Tongue (tissue), 2 donors: Measurements from ENCODE around the gene PCGF3. TPM values are rescaled to one million over a fixed set of nuclear protein-coding genes. Genes with fewer than 3 reads are reported as not detected.
"Not testable (repeated sequence)": the region's sequence is repeated elsewhere in the genome, so short reads cannot be mapped to it uniquely, and the experiment has no call there.

Experiments used
- DNase-seq: peaks from one replicate; pipeline ENCODE4 v3.0.0-alpha.2; 2015
- total RNA-seq: library from RNA; depleted of rRNA; stranded (reverse); fragments of >200 nt; gene quantifications from one replicate; pipeline ENCODE4 v1.2.3, GENCODE V29; 2014

Gene PCGF3
- total RNA-seq, 1 donor from 2014 or later, result 62.0 TPM

- no peak for DNase-seq
Measured at GRCh38 chr4:797066-797465, 91.4 kb downstream of the PCGF3 start.

GRCh38 chr4:801436-802124 is 95.9 kb downstream of the PCGF3 start:
- DNase-seq, result no peak

GRCh38 chr4:803884-804283 is 98.3 kb downstream of the PCGF3 start:
- no peak for DNase-seq

GRCh38 chr4:804804-805203 is 99.2 kb downstream of the PCGF3 start:
- DNase-seq, result no peak

GRCh38 chr4:806979-807378 is 101.3 kb downstream of the PCGF3 start:
- not testable (repeated sequence) for DNase-seq

- DNase-seq, result no peak
Measured at GRCh38 chr4:807792-808191, 102.2 kb downstream of the PCGF3 start.

- no peak for DNase-seq
Measured at GRCh38 chr4:808860-809570, 103.4 kb downstream of the PCGF3 start.

GRCh38 chr4:813900-814299 is 108.3 kb downstream of the PCGF3 start:
- DNase-seq, result no peak

- DNase-seq, result no peak
Measured at GRCh38 chr4:814312-814850, 108.7 kb downstream of the PCGF3 start.

- no peak for DNase-seq
Measured at GRCh38 chr4:815464-816146, 110.0 kb downstream of the PCGF3 start.

- DNase-seq, result no peak
Measured at GRCh38 chr4:818106-818921, 112.7 kb downstream of the PCGF3 start.

- no peak for DNase-seq
Measured at GRCh38 chr4:819401-820229, 114.0 kb downstream of the PCGF3 start.

Other genes with a start within 250 kb of the PCGF3 start
- 63.1 TPM for gene ZNF721, start 206.7 kb upstream of the PCGF3 start, total RNA-seq
- 35.7 TPM for gene PIGG, start 206.6 kb upstream of the PCGF3 start, total RNA-seq
- 0.41 TPM for gene TMEM271, start 129.5 kb upstream of the PCGF3 start, total RNA-seq
- gene PDE6B, start 80.3 kb upstream of the PCGF3 start, total RNA-seq, result 3.5 TPM
- gene ATP5ME, start 31.6 kb upstream of the PCGF3 start, total RNA-seq, result 103 TPM
- gene MYL5, start 31.3 kb upstream of the PCGF3 start, total RNA-seq, result 443 TPM
- gene SLC49A3, start 16.7 kb upstream of the PCGF3 start, total RNA-seq, result 3.7 TPM
- gene CPLX1, start 120.3 kb downstream of the PCGF3 start, total RNA-seq, result not detected
- 46.7 TPM for gene GAK, start 226.5 kb downstream of the PCGF3 start, total RNA-seq
- 16.7 TPM for gene TMEM175, start 226.6 kb downstream of the PCGF3 start, total RNA-seq